DMS 273 (cell line): ENCODE measurements around the gene IFNA14.
"Not testable (repeated sequence)": the region's sequence is repeated elsewhere in the genome, so short reads cannot be mapped to it uniquely, and the experiment has no call there.

Source experiments
- DNase-seq: peaks from one replicate; lab custom pipeline; 2025; ENCODE audit not compliant: unreplicated experiment; lab: John Stamatoyannopoulos, UW

IFNA14 gene

GRCh38 chr9:21239911-21240310, at the start of gene IFNA14:
TSS of gene IFNA14 (minus strand) at chr9:21240005. CDS start at chr9:21239935, 70 bp downstream.
- DNase-seq, result no peak

DNA sequence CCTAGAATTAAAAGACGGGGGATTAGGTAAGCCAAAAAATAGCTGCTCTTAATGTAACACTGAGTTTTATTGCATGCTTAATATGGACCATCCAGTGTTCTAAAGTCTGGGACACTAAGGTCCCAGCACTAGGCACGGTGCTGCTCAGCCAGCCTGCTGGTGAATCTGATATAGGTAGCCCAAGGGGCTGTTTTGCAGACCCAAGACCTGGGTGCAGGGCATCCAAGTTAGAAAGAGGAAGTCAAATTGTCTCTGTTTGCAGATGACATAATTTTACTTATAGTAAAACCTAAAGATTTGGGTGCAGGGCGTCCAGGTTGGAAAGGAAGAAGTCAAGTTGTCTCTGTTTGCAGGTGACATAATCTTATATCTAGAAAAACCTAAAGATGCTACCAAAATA, 47.5 kb upstream of the IFNA14 start:
- DNase-seq, result no peak

- DNase-seq, result no peak
Observed at GRCh38 chr9:21286659-21287058, 46.9 kb upstream of the IFNA14 start.

DNA sequence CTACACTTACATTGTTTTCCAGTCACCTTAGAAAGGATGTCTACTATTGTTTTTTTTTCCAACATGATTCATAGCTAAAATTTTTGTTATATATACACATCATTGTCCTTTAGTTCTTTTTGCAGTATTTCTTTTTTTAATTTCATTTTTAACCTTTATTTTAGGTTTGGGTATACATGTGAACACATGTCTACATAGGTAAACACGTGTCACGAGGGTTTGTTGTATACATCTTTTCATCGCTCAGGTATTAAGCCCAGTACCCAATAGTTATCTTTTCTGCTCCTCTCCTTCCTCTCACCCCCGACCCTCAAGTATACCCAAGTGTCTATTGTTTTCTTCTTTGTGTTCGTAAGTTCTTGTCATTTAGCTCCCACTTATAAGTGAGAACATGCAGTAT, 46.3 kb upstream of the IFNA14 start:
- DNase-seq, result no peak

DNA sequence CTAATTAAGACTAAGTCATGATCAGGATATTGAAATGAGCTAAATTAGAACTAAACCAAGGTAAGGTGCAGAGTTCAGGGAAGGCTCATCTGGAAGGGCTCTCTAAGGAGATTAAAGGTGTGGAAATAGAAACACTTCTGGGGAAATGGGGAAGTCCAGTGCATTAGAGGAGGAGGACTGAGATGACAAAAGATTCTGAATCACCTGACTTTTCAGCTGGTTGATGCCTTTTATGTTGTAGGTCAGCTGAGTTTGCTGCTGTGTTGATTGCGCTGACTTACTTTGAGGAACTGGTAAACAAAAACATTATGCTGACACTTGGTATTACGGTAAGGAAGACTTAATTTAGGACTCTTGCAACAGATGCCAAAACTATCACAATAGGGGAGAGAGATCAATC, 41.5 kb upstream of the IFNA14 start:
- DNase-seq, result no peak

GRCh38 chr9:21268347-21268657, 28.5 kb upstream of the IFNA14 start:
- DNase-seq, result no peak

DNA sequence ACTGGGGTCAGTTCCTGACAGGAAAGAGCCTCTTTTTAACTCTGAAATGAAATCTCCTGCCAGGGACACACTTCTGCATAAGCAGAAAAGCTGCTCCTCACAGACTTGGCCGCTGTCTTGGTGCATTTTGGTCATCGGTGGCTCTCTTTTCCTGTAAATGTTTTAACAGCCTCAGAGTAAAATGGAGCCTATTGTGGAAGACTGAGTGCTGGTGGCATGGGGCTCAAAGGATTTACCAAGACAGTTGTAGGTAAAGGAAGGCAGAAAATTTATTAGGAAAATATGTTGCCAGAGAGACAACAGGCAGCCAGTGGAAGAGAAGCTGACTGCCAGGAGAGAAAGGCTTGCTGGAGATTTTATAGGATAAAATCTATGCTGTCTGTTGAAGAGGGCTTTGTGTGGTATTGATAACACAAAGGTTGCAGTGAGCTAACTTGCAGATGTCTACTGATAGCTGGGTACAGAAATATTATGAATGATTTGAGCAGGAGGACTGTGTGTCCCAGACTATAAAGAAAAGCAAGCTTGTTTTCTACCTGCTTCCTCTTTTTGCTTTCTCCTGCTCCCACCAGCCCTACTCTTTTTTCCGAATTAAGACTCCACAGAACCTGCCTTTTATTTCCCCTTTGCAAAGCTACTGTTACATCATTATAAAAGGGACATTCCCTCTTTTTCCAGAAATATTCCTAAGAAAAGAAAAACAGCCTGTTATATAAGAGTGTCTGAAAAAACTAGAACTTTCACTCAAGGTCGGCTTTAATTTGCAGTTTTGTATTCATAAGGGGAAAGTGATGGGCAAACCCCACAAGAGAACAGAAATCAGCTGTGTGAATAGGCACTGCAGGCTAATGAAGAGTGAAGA, 27.9 kb upstream of the IFNA14 start:
- no peak for DNase-seq

- DNase-seq, result no peak
Observed at GRCh38 chr9:21266733-21267484, 27.1 kb upstream of the IFNA14 start.

DNA sequence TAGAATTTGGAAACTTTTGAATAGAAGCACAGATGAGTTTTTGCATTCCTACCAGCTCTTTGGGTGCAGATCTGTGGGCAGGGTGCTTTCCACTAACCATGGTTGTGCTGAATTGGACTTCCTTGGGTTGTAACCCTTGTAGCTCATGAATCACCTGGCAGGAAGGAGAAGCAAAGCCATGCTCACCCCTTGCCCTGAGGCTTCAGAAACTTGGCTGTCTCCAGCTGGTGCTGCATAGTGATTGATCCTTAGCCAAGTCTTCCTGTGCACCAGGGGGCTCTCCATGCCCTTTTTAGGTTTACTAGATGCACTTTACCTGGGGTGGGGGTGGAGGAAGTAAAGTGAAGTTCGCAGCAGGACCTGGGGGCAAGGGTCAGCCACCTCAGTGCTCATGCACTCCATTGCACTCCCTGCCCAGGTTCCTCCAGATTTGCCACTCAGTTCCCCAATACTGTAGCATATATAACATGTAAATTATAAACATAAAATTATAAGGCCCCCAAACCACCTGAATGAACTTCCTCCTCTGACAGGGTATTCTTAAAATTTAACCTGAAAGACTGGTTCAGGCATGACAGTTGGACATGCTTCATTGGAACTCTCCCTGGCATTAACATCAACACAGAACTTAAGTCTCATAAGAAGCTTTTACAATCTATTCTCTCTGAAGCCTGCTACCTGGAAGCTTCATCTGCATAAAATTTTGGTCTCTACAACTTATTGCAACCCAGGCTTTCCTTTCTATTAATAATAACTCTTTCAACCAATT, 25.8 kb upstream of the IFNA14 start:
- no peak for DNase-seq

GRCh38 chr9:21255538-21256212, 15.9 kb upstream of the IFNA14 start:
- DNase-seq, result peak; percentile 8

DNA sequence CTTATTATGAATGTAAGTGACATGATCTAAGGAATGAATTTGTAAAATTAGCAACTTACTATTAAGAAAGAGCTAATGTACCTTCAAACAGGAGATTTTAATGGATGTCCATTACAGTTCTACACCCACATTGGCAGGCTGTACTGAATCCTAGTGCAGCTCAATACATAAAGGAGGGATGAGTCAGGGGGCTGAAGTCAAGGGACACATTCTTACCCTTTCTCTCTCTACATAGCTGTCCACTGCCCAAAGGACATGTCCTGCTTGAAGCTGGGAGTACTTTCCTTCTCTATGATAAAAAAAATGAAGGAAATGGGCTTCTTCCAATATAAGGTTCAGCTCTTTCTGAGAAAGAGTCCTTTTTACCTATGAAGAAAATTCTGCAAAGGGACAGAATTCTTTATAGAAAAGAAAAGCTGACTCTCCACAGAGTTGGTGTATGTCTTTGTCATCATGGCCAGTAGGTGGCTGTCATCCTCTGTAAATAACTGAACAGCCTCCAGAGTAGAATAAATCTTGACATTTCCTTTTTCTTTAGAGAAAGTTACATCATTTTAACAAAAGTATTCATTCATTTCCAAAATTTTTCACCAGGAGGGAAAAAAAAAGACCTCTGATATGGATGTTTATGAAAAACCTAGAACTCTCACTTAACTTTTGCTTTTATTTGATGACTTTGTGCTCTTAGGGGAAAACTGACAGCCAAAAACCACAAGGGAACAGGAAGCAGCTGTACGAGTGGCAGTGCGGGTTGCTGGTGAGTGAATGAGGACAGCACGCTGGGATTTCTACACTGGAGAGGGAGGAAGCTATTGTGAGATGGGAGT, 13.1 kb upstream of the IFNA14 start:
- DNase-seq, result peak; percentile 54

DNA sequence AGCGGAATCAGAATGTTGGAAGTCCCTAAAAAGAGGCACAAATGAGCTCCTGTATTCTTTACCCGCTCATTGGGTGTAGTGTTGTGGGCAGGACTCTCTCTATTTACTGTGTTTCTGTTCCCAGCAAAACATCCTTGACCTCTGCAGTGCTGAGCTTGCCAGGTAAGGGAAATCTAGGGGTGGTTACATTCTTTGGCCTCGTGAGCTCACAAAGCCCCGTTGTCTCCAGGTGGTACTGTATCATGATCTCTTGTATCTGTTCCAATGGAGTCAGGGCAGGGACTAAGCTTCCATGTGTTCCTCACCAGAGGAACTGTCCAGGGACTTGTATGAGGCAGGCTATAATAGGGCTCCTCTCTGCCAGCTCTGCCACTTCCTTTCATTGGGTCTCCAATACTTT, 11.8 kb upstream of the IFNA14 start:
- no peak for DNase-seq

GRCh38 chr9:21251190-21251589, 11.4 kb upstream of the IFNA14 start:
- DNase-seq, result no peak

DNA sequence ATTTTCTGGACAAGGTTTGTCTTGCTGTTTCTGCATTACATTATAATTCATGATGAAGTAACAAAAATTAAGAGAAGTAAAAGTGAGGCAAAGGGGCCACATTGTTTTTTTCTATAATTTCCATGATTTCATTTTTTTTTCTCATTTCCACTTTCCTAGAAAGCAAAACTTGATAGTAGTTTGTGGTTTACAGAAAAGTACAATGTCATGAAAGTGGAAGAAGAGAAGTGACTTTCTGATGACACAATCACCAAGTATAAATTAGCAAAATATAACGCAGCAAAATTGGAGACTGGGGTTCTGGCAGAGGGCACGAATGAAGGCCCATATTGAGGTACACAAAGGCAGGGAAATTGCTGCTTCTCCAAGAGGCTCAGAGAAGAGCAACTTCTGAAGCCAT, 5.0 kb upstream of the IFNA14 start:
- DNase-seq, result no peak

DNA sequence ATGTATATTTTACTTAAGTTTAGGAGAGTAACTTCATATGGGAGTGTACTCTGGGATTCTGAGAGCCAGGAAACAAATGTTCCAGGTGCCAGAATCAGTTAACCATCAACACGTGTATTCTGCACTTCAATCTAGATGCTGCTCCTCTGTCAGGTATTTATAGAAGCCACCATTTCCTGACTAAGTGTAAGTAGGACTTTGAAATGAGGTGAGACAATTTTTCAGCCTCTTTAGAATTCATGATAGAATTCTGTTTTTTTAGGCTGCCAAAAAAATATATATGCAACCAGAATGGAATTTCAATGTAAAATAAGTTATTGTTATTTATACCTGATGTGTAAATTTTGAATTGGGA, 3.5 kb downstream of the IFNA14 start:
- not testable (repeated sequence) for DNase-seq

DNA sequence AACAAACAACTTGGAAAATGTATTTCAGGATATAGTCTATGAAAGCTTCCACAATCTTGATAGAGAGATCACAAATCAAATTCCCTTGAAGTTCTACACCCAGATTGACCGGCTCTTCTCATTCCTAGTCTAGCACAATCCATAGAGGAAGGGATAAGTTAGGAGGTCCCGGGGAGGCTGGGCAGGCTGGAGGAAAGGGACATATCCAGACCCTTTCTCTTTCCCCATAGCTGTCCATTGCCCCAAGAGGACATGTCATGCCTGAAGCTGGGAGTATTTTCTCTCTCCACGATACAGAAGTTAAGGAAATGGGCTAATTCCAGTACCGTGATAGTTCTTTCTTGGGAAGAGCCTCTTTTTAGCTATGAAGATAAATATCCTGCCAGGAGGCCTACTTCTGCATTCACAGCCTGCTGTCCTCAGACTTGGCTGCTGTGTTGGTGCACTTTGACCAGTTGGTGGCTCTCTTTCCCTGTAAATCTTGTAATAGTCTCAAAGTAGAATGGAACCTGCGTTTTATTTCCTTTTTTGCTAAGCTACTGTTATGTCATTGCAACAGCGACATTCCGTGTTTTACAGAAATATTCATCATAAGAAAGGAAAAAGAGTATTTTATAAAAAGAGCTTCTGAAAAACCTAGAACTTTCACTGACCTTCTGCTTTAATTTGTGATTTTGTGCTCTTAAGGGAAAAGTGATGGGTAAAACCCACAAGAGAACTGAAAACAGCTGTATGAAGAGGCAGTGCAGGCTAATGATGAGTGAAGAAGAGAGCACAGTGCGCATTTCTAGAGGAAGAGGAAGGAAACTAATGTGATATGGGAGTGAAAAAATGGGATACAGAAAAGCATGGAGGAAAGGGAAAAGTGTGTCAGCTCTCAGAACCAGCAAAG, 4.1 kb downstream of the IFNA14 start:
- DNase-seq, result peak; percentile 62

DNA sequence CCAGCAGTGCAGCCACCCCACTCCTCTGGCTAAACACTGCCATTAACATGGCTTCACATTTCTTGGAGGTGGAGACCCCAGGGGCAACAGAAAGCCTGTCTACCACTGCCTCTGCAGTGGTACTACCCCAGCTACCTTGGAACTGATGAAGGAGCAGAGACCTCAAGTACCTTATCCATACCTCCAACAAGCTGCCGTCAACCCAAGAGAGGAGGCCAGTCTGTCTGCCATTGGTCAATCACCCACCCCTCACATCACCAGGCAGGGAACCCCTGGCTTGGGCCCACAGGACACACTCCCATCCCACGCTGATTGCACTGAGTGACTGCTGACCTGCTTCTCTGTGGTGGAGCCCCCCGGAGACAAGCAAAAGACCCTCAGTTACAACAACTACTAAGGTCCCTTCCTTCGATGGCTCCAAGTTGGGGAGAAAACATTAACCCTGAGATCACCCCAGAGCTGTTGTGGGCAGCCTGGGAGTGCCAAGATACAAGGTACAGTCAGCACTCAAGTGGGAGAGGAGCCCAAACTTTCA, 5.6 kb downstream of the IFNA14 start:
- no peak for DNase-seq

GRCh38 chr9:21233258-21233657, 6.5 kb downstream of the IFNA14 start:
- DNase-seq, result no peak

DNA sequence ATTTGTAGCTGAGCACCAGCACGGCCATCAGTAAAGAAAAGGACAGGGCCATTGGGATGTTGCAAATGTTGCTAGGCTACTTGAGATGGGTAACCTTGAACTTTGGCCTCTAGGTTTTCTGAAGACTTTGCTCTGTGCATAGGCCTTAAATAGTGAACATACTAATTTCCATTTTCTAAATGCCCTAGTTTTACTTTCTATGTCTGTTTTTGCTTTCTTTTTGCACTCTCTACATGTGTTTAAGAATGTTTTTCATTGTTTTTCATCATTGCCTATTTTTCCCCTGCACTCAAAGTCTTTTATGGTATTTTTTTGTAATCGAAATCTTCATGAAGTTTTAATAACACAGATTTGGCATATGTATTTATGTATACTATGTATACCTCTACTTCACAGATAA, 11.7 kb downstream of the IFNA14 start, which contains the start of gene IFNA17:
Gene IFNA17, minus strand, starts transcription at position 101 of the 400 bp plus-strand sequence. Its CDS starts 49 bp downstream, at position 52.
- DNase-seq, result no peak
